SK-N-SH (cell line): Measurements from ENCODE around the gene MORC3. TPM values are rescaled to one million over a fixed set of nuclear protein-coding genes. Genes with fewer than 3 reads are reported as not detected.

Source experiments
- CTCF ChIA-PET: fragments of 300-600, 350-600 bp; formaldehyde crosslinking; extraction: SDS; loops from one replicate; lab custom pipeline; 2021; lab: Yijun Ruan, JAX
- POLR2A ChIA-PET: fragments of 350-600 bp; sonication (Branson Sonifier 250); formaldehyde crosslinking; extraction: SDS; loops from one replicate; lab custom pipeline; 2020; ENCODE audit warnings: antibody characterized with exemption, inconsistent platforms; lab: Yijun Ruan, JAX
- DNase-seq: peaks from one replicate; pipeline ENCODE4 v3.0.0; 2012
- H2AFZ ChIP-seq: fragments of 200-600 bp; sonication (generic); 2 replicates; pipeline ENCODE4 v1.8.1; 2016; ENCODE audit warnings: antibody characterized with exemption, mild to moderate bottlenecking, low read depth
- H3F3A ChIP-seq: fragments of 200-600 bp; sonication (generic); replicated peaks from 2 replicates; pipeline ENCODE3; 2016; ENCODE audit warnings: antibody characterized with exemption, mild to moderate bottlenecking; ENCODE audit not compliant: insufficient read depth
- H3K27ac ChIP-seq, 2 experiments: fragments of 200-500 bp in 1 of 2; fragments of 200-600 bp in 1 of 2; sonication (Bioruptor generic) in 1 of 2; sonication (generic), shearing (Covaris generic) in 1 of 2; 2 replicates each; pipeline versions ENCODE4 v1.5.1 to v1.6.1; 2014 to 2016; ENCODE audit warnings: low read depth in 2 of 2, inconsistent platforms in 1 of 2, low read length in 1 of 2, mild to moderate bottlenecking in 1 of 2, mixed read lengths in 1 of 2
- H3K27me3 ChIP-seq: fragments of 200-600 bp; sonication (generic), shearing (Covaris generic); 2 replicates; pipeline ENCODE4 v1.6.1; 2016; ENCODE audit warnings: mixed run types; ENCODE audit not compliant: insufficient read depth
- H3K36me3 ChIP-seq, 2 experiments: fragments of 200-500 bp in 1 of 2; fragments of 200-600 bp in 1 of 2; sonication (Bioruptor generic) in 1 of 2; sonication (generic) in 1 of 2; replicated peaks in 1 of 2; 2 replicates each; pipeline versions ENCODE3 to v1.5.1; 2014 to 2016; ENCODE audit warnings: low read length in 1 of 2, mild to moderate bottlenecking in 1 of 2; ENCODE audit not compliant: insufficient read depth in 2 of 2, control insufficient read depth in 1 of 2
- H3K4me1 ChIP-seq, 2 experiments: fragments of 200-500 bp in 1 of 2; fragments of 200-600 bp in 1 of 2; sonication (Bioruptor generic) in 1 of 2; sonication (generic), shearing (Covaris generic) in 1 of 2; 2 replicates each; pipeline versions ENCODE4 v1.5.1 to v1.6.1; 2014 to 2016; ENCODE audit warnings: low read depth in 1 of 2, low read length in 1 of 2, mixed run types in 1 of 2; ENCODE audit not compliant: insufficient read depth in 2 of 2, control insufficient read depth in 1 of 2
- H3K4me2 ChIP-seq: fragments of 200-600 bp; sonication (generic), shearing (Covaris generic); 2 replicates; pipeline ENCODE4 v1.6.1; 2017; ENCODE audit warnings: mixed run types
- H3K4me3 ChIP-seq, 2 experiments: fragments of 200-500 bp in 1 of 2; fragments of 200-600 bp in 1 of 2; sonication (Bioruptor generic) in 1 of 2; sonication (generic), shearing (Covaris generic) in 1 of 2; 2 replicates each; pipeline versions ENCODE4 v1.5.1 to v1.8.1; 2014 to 2016; ENCODE audit warnings: low read depth in 2 of 2, inconsistent platforms in 1 of 2, low read length in 1 of 2, mild to moderate bottlenecking in 1 of 2, mixed read lengths in 1 of 2, moderate library complexity in 1 of 2
- H3K79me2 ChIP-seq: fragments of 200-600 bp; sonication (generic); 2 replicates; pipeline ENCODE4 v1.8.1; 2017; ENCODE audit warnings: mild to moderate bottlenecking; ENCODE audit not compliant: insufficient read depth
- H3K9ac ChIP-seq: fragments of 200-600 bp; sonication (generic); 2 replicates; pipeline ENCODE4 v1.6.1; 2017; ENCODE audit warnings: mixed run types
- H3K9me2 ChIP-seq: fragments of 200-600 bp; sonication (generic); 2 replicates; pipeline ENCODE4 v1.6.1; 2017; ENCODE audit warnings: mixed run types
- H3K9me3 ChIP-seq: fragments of 200-600 bp; sonication (generic); 2 replicates; pipeline ENCODE4 v1.6.1; 2017; ENCODE audit warnings: mixed run types, mild to moderate bottlenecking, moderate library complexity
- H4K20me1 ChIP-seq: fragments of 200-600 bp; sonication (generic); 2 replicates; pipeline ENCODE4 v1.6.1; 2017; ENCODE audit warnings: mild to moderate bottlenecking, mixed run types; ENCODE audit not compliant: insufficient read depth
- CHD2 ChIP-seq: fragments of 150-350 bp; IDR thresholded peaks from 2 replicates; pipeline ENCODE4 v1.6.1; 2018; ENCODE audit warnings: low read length; ENCODE audit not compliant: partially characterized antibody
- ELF1 ChIP-seq: IDR thresholded peaks from 2 replicates; pipeline ENCODE4 v1.4.0; 2012
- EZH2phosphoT487 ChIP-seq: fragments of 200-600 bp; sonication (generic); IDR thresholded peaks from 2 replicates; pipeline ENCODE4 v1.6.1; 2017; ENCODE audit warnings: low read depth, mixed run types, mild to moderate bottlenecking, antibody characterized with exemption, moderate library complexity, borderline replicate concordance
- FOSL2 ChIP-seq: IDR thresholded peaks from 2 replicates; pipeline ENCODE4 v1.4.0; 2012; ENCODE audit warnings: low read depth, mild to moderate bottlenecking, moderate library complexity, borderline replicate concordance
- FOXM1 ChIP-seq: IDR thresholded peaks from 2 replicates; pipeline ENCODE4 v1.4.0; 2012; ENCODE audit warnings: low read depth, mild to moderate bottlenecking
- JUND ChIP-seq: IDR thresholded peaks from 2 replicates; pipeline ENCODE4 v1.4.0; 2012
- MEF2A ChIP-seq: IDR thresholded peaks from 2 replicates; pipeline ENCODE4 v1.4.0; 2012; ENCODE audit warnings: low read depth, borderline replicate concordance
- MXI1 ChIP-seq: IDR thresholded peaks from 2 replicates; pipeline ENCODE4 v1.6.1; 2012; ENCODE audit warnings: mild to moderate bottlenecking, low read depth, low read length, improper control_type of control experiment
- NRF1 ChIP-seq: IDR thresholded peaks from 2 replicates; pipeline ENCODE4 v1.6.1; 2012; ENCODE audit warnings: low read depth, mild to moderate bottlenecking, low read length
- RFX5 ChIP-seq: IDR thresholded peaks from 2 replicates; pipeline ENCODE4 v1.6.1; 2012; ENCODE audit warnings: mild to moderate bottlenecking, improper control_type of control experiment, low read length
- RXRA ChIP-seq: IDR thresholded peaks from 2 replicates; pipeline ENCODE4 v1.4.0; 2012; ENCODE audit warnings: low read depth, mild to moderate bottlenecking, borderline replicate concordance
- SIN3A ChIP-seq: IDR thresholded peaks from 2 replicates; pipeline ENCODE4 v1.6.1; 2012; ENCODE audit warnings: low read depth, mild to moderate bottlenecking, low read length, moderate library complexity, borderline replicate concordance
- SMC3 ChIP-seq: IDR thresholded peaks from 2 replicates; pipeline ENCODE4 v1.6.1; 2012; ENCODE audit warnings: low read depth, low read length, improper control_type of control experiment
- TEAD4 ChIP-seq: IDR thresholded peaks from 2 replicates; pipeline ENCODE4 v1.4.0; 2012; ENCODE audit warnings: mild to moderate bottlenecking, borderline replicate concordance; ENCODE audit not compliant: insufficient read depth
- YY1 ChIP-seq: IDR thresholded peaks from 2 replicates; pipeline ENCODE4 v1.4.0; 2012; ENCODE audit warnings: low read depth, mild to moderate bottlenecking
- WGBS: methylation state at CpG from one replicate; pipeline ENCODE4 v1.1.6; 2017; ENCODE audit warnings: low lambda C conversion rate; 5-methylcytosine and 5-hydroxymethylcytosine counted together
- polyA plus RNA-seq, 3 experiments: library from polyadenylated mRNA; depleted of rRNA; stranded (reverse); fragments of >200 nt; gene quantifications; 2 replicates each; pipeline ENCODE4 v1.2.3, GENCODE V29; 2012
- TF ChIP-seq, protein P1 (sequence below): IDR thresholded peaks from 2 replicates; pipeline ENCODE4; 2012
- TF ChIP-seq, protein P2 (sequence below): fragments of 200-600 bp; sonication (generic); IDR thresholded peaks from 2 replicates; pipeline ENCODE4 v1.6.1; 2017; ENCODE audit warnings: antibody characterized with exemption, mild to moderate bottlenecking, moderate library complexity
- TF ChIP-seq, protein P3 (sequence below): IDR thresholded peaks from 2 replicates; pipeline ENCODE4 v1.4.0; 2012; ENCODE audit warnings: low read depth, borderline replicate concordance
- TF ChIP-seq, protein P4 (sequence below): IDR thresholded peaks from 2 replicates; pipeline ENCODE4 v1.4.0; 2012; ENCODE audit warnings: low read depth
- TF ChIP-seq, protein P5 (sequence below): IDR thresholded peaks from 2 replicates; pipeline ENCODE4 v1.4.0; 2012; ENCODE audit warnings: low read depth, borderline replicate concordance
- TF ChIP-seq, protein P6 (sequence below): fragments of 150-350 bp; IDR thresholded peaks from 2 replicates; pipeline ENCODE4 v1.6.1; 2017; ENCODE audit warnings: antibody characterized with exemption, low read length, low read depth, borderline replicate concordance

The MORC3 gene
- polyA plus RNA-seq, 1 of the 3 experiments (the other 2 are of a cell fraction), result 8.2 TPM

DNA sequence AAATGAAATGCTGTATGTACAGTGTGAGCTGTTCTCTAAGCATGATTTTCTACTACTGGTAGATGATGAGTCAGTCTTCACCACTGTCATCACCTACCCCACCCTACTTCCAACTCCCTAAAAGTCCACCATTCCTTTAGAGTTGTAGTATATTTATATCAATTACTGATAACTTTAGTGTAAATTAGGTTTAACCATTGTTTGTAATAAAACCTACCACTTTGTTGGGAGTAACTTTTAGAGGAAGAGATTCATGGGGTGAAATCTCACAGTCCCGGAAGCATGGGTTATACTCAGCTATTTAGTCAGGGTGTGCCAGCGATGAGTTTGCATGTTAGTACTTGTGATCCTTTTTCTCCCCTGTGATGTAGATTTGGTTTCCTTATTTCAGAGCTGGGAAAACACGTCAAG is 17.1 kb downstream of the MORC3 start:
- Histone ChIP-seq H3K27ac (peak overlapping the region in 1 of 2 experiments; percentile 9; a peak in 1 of 4 replicates), H3F3A (peaks cover 10% of the 10 kb centered on the region), H3K27me3 (no peaks in the 10 kb centered on the region), H2AFZ (no peak overlapping the region), H3K79me2 (peaks cover 55% of the 10 kb centered on the region), H3K36me3 (peaks cover 30 to 56% of the 10 kb centered on the region in 2 experiments), H3K9me3 (no peaks in the 10 kb centered on the region), H3K4me3 (no peak overlapping the region), H3K4me2 (no peak overlapping the region), H3K9me2 (no peaks in the 10 kb centered on the region), H4K20me1 (peaks cover 31% of the 10 kb centered on the region), H3K9ac (no peak overlapping the region), H3K4me1 (no peaks in the 10 kb centered on the region)
- ChIA-PET POLR2A (no interaction called here), CTCF (interaction anchor here (1.2 to 1.4 kb wide), 2 partner anchors 8 to 11 kb away, joined by 3 to 4 read pairs; no protein-coding TSS in a partner anchor)
- WGBS, result 79% methylated on average over 3 of the region's 3 CpGs
- DNase-seq, result no peak
- TF ChIP-seq FOXM1, result no peak
- TF ChIP-seq, protein P1, sequence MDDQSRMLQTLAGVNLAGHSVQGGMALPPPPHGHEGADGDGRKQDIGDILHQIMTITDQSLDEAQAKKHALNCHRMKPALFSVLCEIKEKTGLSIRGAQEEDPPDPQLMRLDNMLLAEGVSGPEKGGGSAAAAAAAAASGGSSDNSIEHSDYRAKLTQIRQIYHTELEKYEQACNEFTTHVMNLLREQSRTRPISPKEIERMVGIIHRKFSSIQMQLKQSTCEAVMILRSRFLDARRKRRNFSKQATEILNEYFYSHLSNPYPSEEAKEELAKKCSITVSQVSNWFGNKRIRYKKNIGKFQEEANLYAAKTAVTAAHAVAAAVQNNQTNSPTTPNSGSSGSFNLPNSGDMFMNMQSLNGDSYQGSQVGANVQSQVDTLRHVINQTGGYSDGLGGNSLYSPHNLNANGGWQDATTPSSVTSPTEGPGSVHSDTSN, result peak; percentile 54; the same call in 1 of the 2 replicates
- TF ChIP-seq SIN3A, result no peak
- no peak for TF ChIP-seq MXI1
- peak; percentile 63; the same call in 1 of the 2 replicates for TF ChIP-seq FOSL2
- TF ChIP-seq NRF1, result no peak
- TF ChIP-seq YY1, result no peak
- TF ChIP-seq JUND, result peak; percentile 47; the same call in 1 of the 2 replicates
- no peak for TF ChIP-seq CHD2
- TF ChIP-seq MEF2A, result no peak

DNA sequence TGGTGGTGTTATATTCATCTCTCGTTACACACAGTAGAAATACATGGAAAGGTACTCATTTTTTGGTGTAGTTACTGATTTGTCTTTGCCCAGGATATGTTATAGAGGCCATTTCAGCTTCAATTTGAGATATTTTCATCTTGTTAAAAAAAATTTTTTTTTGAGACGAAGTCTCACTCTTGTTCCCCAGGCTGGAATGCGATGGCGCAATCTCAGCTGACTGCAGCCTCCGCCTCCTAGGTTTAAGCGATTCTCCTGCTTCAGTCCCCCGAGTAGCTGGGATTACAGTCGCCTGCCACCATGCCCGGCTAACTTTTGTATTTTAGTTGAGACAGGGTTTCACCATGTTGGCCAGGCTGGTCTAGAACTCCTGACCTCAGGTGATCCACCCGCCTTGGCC is 19.0 kb downstream of the MORC3 start:
- Histone ChIP-seq H3K4me3 (no peak overlapping the region), H2AFZ (no peak overlapping the region), H3K4me1 (no peaks in the 10 kb centered on the region), H3K36me3 (peaks cover 31 to 67% of the 10 kb centered on the region in 2 experiments), H3K9ac (no peak overlapping the region), H3K27me3 (no peaks in the 10 kb centered on the region), H3K9me2 (no peaks in the 10 kb centered on the region), H3K4me2 (no peak overlapping the region), H3K79me2 (peaks cover 40% of the 10 kb centered on the region), H3K9me3 (no peaks in the 10 kb centered on the region), H4K20me1 (peaks cover 12% of the 10 kb centered on the region; the same call in 1 of the 2 replicates), H3K27ac (no peak overlapping the region), H3F3A (peaks cover 10% of the 10 kb centered on the region)
- DNase-seq, result no peak
- ChIA-PET CTCF (interaction anchor here (1.3 kb wide), 1 partner anchor 11 kb away, joined by 3 read pairs; no protein-coding TSS in a partner anchor), POLR2A (no interaction called here)
- WGBS, result 97% methylated on average over 10 of the region's 10 CpGs
- TF ChIP-seq RXRA (no peak), RFX5 (no peak), TEAD4 (no peak), FOSL2 (no peak), EZH2phosphoT487 (no peak), SMC3 (no peak), ELF1 (no peak)
- TF ChIP-seq, protein P2, sequence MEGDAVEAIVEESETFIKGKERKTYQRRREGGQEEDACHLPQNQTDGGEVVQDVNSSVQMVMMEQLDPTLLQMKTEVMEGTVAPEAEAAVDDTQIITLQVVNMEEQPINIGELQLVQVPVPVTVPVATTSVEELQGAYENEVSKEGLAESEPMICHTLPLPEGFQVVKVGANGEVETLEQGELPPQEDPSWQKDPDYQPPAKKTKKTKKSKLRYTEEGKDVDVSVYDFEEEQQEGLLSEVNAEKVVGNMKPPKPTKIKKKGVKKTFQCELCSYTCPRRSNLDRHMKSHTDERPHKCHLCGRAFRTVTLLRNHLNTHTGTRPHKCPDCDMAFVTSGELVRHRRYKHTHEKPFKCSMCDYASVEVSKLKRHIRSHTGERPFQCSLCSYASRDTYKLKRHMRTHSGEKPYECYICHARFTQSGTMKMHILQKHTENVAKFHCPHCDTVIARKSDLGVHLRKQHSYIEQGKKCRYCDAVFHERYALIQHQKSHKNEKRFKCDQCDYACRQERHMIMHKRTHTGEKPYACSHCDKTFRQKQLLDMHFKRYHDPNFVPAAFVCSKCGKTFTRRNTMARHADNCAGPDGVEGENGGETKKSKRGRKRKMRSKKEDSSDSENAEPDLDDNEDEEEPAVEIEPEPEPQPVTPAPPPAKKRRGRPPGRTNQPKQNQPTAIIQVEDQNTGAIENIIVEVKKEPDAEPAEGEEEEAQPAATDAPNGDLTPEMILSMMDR, result no peak
- TF ChIP-seq, protein P3, sequence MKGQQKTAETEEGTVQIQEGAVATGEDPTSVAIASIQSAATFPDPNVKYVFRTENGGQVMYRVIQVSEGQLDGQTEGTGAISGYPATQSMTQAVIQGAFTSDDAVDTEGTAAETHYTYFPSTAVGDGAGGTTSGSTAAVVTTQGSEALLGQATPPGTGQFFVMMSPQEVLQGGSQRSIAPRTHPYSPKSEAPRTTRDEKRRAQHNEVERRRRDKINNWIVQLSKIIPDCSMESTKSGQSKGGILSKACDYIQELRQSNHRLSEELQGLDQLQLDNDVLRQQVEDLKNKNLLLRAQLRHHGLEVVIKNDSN, result no peak
- TF ChIP-seq, protein P4, sequence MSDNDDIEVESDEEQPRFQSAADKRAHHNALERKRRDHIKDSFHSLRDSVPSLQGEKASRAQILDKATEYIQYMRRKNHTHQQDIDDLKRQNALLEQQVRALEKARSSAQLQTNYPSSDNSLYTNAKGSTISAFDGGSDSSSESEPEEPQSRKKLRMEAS, result no peak
- TF ChIP-seq, protein P5, sequence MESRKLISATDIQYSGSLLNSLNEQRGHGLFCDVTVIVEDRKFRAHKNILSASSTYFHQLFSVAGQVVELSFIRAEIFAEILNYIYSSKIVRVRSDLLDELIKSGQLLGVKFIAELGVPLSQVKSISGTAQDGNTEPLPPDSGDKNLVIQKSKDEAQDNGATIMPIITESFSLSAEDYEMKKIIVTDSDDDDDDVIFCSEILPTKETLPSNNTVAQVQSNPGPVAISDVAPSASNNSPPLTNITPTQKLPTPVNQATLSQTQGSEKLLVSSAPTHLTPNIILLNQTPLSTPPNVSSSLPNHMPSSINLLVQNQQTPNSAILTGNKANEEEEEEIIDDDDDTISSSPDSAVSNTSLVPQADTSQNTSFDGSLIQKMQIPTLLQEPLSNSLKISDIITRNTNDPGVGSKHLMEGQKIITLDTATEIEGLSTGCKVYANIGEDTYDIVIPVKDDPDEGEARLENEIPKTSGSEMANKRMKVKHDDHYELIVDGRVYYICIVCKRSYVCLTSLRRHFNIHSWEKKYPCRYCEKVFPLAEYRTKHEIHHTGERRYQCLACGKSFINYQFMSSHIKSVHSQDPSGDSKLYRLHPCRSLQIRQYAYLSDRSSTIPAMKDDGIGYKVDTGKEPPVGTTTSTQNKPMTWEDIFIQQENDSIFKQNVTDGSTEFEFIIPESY, result no peak
- TF ChIP-seq, protein P6, sequence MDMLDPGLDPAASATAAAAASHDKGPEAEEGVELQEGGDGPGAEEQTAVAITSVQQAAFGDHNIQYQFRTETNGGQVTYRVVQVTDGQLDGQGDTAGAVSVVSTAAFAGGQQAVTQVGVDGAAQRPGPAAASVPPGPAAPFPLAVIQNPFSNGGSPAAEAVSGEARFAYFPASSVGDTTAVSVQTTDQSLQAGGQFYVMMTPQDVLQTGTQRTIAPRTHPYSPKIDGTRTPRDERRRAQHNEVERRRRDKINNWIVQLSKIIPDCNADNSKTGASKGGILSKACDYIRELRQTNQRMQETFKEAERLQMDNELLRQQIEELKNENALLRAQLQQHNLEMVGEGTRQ, result no peak
